ENCODE results near the gene ASB2.

The ASB2 gene

DNA sequence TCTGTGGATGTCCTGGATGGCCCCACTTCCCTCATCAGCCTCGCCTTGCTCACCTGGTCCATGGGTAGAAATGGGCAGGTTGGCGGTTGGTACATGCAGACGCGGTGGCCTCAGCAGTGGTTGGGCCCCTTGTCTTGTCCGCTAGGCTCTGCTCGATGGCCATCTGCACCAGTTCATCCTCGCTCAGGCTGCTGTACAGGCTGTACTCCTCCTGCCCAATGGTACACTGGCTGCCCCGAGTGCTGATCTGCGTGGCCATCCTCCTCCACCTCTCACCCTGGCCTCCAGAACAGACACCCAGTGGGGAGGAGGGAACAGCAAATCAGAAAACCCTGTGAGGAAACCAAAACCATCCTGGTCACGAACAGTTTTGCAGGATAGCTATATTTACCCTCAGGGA lies 12.1 kb downstream of the ASB2 start:
- no peak overlapping the region for H3K27ac ChIP-seq (ENCODE audit: insufficient read depth, low read depth, low read length, poor library complexity, severe bottlenecking)
- no peaks in the 10 kb centered on the region for H3K27me3 ChIP-seq (ENCODE audit: control insufficient read depth, insufficient read depth, low read length, poor library complexity, severe bottlenecking)
- WGBS, 2 experiments = 94 to 95% methylated on average over 10 of the region's 10 CpGs
- H3K4me3 ChIP-seq (ENCODE audit: insufficient read depth, low read depth, low read length) = no peak overlapping the region
- H3K36me3 ChIP-seq (ENCODE audit: control insufficient read depth, insufficient read depth, low read length) = no peaks in the 10 kb centered on the region
- no peaks in the 10 kb centered on the region for H3K9me3 ChIP-seq (ENCODE audit: control insufficient read depth, low read length)
- no peaks in the 10 kb centered on the region for H3K4me1 ChIP-seq (ENCODE audit: control insufficient read depth, insufficient read depth, low read length)

DNA sequence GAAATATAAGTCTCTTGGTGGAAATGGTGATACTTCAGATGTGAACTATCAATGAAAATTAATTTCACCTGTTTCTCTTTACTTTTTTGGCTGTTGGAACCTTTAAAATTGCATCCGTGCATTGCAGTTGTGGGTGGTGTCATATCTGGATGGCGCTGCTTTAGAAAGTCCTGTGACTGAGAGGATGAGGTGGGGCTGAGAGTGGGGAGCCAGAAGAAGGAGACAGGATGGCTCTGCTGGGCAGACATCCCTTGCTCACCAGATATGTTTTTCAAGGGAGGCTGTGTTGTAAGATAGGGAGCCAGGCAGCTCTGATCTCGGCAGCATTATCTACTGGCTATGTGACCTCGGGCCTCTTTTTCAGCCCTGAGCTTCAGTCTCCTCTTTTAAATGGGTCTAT lies 12.7 kb downstream of the ASB2 start:
- Histone ChIP-seq H3K4me3 (ENCODE audit: insufficient read depth, low read depth, low read length) (no peak overlapping the region), H3K4me1 (ENCODE audit: control insufficient read depth, insufficient read depth, low read length) (no peaks in the 10 kb centered on the region), H3K27ac (ENCODE audit: insufficient read depth, low read depth, low read length, poor library complexity, severe bottlenecking) (no peak overlapping the region), H3K36me3 (ENCODE audit: control insufficient read depth, insufficient read depth, low read length) (no peaks in the 10 kb centered on the region), H3K9me3 (ENCODE audit: control insufficient read depth, low read length) (no peaks in the 10 kb centered on the region), H3K27me3 (ENCODE audit: control insufficient read depth, insufficient read depth, low read length, poor library complexity, severe bottlenecking) (no peaks in the 10 kb centered on the region)
- WGBS, 2 experiments = 94 to 95% methylated on average over 4 of the region's 4 CpGs

DNA sequence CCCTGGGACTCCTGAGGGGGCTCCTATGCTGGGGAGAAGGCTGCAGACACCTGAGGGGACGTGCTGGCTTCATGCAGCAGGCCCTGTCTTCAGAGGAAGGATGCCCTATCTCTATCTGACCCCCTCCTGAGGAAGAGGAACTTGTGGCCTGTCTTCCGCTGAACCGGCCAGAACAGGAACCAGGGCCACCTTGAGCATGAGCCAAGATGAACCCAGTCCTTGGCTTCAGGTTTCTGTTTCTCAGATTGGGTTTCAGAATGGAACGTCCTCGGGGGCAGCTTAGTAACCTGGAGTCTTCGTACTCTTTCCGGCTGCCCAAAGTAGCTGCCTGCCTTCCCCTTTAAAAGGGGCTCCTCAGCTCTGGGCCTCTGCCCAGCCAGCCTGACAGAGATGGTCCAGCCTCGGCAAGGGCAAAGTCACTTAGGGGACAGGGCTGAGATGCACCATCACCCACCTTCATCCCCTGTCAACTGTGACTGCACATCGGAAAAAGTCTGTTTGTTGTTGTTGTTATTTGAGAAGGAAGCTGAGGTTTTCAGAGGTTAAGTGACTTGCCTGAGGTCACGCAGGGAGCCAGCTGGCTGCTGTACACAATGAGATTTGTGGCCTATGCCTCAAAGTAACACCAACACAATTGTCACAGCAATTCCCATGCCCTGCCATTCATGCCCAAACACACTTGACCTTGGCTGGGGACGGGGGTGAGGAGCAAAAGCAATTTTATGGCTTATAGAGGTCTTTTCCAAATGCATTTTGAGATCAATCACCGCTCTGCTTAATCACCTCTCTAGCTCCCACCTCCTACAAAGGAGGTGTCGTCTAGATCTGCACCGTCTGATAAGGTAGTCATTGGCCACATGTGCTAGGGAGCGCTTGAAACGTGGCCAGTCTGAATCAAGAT lies 13.4 kb downstream of the ASB2 start:
- no peak overlapping the region for H3K4me3 ChIP-seq (ENCODE audit: insufficient read depth, low read depth, low read length)
- no peaks in the 10 kb centered on the region for H3K27me3 ChIP-seq (ENCODE audit: control insufficient read depth, insufficient read depth, low read length, poor library complexity, severe bottlenecking)
- WGBS, 2 experiments = 87% methylated on average over 16 of the region's 16 CpGs
- no peak overlapping the region for H3K27ac ChIP-seq (ENCODE audit: insufficient read depth, low read depth, low read length, poor library complexity, severe bottlenecking)
- no peaks in the 10 kb centered on the region for H3K9me3 ChIP-seq (ENCODE audit: control insufficient read depth, low read length)
- no peaks in the 10 kb centered on the region for H3K4me1 ChIP-seq (ENCODE audit: control insufficient read depth, insufficient read depth, low read length)
- H3K36me3 ChIP-seq (ENCODE audit: control insufficient read depth, insufficient read depth, low read length) = no peaks in the 10 kb centered on the region

DNA sequence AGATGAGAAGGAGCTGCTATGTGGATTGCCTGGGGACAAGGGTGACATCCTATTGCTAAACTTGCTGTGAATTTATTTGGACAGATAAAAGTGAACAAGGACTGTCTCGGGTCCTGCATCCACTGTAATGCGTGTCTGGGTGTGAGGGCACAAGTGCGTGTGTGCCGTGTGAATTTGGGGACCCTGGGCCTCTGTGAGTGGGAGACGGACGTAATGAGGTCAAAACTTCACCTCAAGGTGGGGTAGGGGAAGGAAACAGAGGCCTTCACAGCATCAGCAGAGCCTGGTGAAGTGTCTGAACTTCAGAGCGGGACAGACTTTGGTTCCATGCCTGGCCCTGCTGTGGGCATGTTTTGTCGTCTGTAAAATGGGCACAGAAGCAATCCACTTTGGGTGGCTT lies 14.8 kb downstream of the ASB2 start:
- WGBS, 2 experiments = 95 to 96% methylated on average over 8 of the region's 8 CpGs
- Histone ChIP-seq H3K27me3 (ENCODE audit: control insufficient read depth, insufficient read depth, low read length, poor library complexity, severe bottlenecking) (no peaks in the 10 kb centered on the region), H3K4me3 (ENCODE audit: insufficient read depth, low read depth, low read length) (no peak overlapping the region), H3K27ac (ENCODE audit: insufficient read depth, low read depth, low read length, poor library complexity, severe bottlenecking) (no peak overlapping the region), H3K4me1 (ENCODE audit: control insufficient read depth, insufficient read depth, low read length) (no peaks in the 10 kb centered on the region), H3K9me3 (ENCODE audit: control insufficient read depth, low read length) (no peaks in the 10 kb centered on the region), H3K36me3 (ENCODE audit: control insufficient read depth, insufficient read depth, low read length) (no peaks in the 10 kb centered on the region)

DNA sequence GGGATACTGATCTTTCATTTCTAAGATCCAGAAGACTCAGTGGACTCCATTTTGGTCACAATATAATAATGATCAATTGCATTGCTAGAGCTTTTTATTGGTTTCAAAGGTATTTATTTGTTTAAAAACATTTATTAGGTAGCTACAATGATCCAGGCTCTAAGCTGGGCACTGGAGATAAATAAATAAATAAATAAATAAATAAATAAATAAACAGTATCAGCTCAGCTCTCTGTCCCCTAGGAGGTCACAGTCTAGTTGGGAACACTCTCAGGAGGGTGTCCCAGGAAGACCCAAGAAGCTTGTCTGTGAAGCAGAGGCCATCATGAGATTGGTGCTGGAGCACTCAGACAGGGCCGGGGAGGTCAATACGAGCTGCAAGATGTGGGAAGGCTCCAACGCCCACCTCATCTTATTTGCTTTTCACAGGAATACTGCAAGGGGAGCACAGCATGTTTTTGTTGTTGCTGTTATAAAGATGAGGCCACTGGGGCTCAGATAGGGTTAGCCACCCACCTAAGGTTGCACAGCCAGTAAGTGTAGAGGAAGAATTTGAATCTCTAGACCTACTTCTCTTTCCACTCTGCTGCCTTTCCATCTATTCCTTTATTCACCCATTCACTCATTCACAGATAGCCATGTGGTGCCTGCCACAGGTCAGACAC lies 15.5 kb downstream of the ASB2 start:
- H3K9me3 ChIP-seq (ENCODE audit: control insufficient read depth, low read length) = no peaks in the 10 kb centered on the region
- no peaks in the 10 kb centered on the region for H3K27me3 ChIP-seq (ENCODE audit: control insufficient read depth, insufficient read depth, low read length, poor library complexity, severe bottlenecking)
- H3K36me3 ChIP-seq (ENCODE audit: control insufficient read depth, insufficient read depth, low read length) = no peaks in the 10 kb centered on the region
- 88 to 91% methylated on average over 3 of the region's 3 CpGs for WGBS, 2 experiments
- no peak overlapping the region for H3K4me3 ChIP-seq (ENCODE audit: insufficient read depth, low read depth, low read length)
- no peak overlapping the region for H3K27ac ChIP-seq (ENCODE audit: insufficient read depth, low read depth, low read length, poor library complexity, severe bottlenecking)
- H3K4me1 ChIP-seq (ENCODE audit: control insufficient read depth, insufficient read depth, low read length) = no peaks in the 10 kb centered on the region

DNA sequence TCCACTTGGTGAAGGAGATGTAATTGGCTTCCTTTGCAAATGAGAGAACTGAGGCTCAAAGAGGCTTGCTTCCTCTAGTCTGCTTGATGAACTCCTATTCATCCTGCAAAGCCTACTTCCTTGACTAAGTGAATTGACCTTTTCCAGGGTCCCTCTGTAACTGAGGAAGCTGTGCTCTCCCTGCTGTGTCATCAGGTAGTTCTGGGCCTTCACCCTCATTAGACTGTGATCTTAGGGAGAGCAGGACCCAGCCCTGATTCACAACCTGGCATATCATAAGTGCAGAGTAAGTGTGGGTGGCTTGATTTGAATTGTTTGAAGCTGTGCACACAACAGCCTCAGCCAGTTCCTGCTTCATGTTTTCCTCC lies 16.3 kb downstream of the ASB2 start:
- no peaks in the 10 kb centered on the region for H3K27me3 ChIP-seq (ENCODE audit: control insufficient read depth, insufficient read depth, low read length, poor library complexity, severe bottlenecking)
- H3K4me3 ChIP-seq (ENCODE audit: insufficient read depth, low read depth, low read length) = no peak overlapping the region
- H3K36me3 ChIP-seq (ENCODE audit: control insufficient read depth, insufficient read depth, low read length) = no peaks in the 10 kb centered on the region
- H3K27ac ChIP-seq (ENCODE audit: insufficient read depth, low read depth, low read length, poor library complexity, severe bottlenecking) = no peak overlapping the region
- H3K9me3 ChIP-seq (ENCODE audit: control insufficient read depth, low read length) = no peaks in the 10 kb centered on the region
- H3K4me1 ChIP-seq (ENCODE audit: control insufficient read depth, insufficient read depth, low read length) = peaks cover 3% of the 10 kb centered on the region

DNA sequence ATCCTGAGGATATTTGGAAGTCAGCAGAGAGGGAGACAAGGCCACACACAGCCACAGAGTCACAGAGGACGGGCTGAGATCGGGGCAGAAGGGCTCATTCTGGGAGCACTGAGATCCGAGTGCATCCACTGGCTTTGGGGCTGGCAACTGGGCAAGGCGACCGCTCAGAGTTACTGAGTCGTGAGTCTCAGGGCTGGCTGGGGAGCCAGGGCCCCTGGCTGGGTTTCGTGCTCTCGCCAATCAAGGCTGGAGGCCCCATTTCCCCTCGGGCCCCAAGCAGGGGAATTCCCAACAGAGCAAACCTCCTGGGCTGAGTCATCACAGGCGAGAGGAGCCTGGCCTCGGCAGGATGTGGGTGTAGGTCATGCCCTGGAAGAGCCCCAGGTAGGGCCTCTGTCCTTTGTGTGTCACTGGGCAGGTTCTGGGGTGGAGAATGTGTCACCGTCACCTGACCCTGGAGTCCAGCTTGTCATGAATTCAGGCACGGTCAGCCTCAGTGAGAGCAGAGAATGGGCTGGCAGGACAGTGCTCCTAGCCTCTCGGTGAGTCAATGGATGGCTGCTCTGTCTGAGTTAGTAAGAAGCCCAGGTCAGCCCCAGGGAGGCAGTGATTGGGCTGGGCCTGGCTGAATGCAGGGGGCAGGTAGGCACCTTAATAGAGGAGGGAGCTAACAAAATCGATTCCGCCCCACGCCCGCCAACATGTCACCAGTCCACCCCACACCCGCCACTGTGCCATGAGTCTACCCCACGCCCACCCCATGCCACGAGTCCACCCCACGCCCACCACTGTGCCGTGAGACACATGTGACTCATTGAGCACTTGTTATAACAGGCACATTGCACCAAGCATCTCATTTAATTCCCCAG lies 16.9 kb downstream of the ASB2 start:
- 73 to 77% methylated on average over 23 of the region's 23 CpGs for WGBS, 2 experiments
- no peaks in the 10 kb centered on the region for H3K27me3 ChIP-seq (ENCODE audit: control insufficient read depth, insufficient read depth, low read length, poor library complexity, severe bottlenecking)
- no peak overlapping the region for H3K27ac ChIP-seq (ENCODE audit: insufficient read depth, low read depth, low read length, poor library complexity, severe bottlenecking)

DNA sequence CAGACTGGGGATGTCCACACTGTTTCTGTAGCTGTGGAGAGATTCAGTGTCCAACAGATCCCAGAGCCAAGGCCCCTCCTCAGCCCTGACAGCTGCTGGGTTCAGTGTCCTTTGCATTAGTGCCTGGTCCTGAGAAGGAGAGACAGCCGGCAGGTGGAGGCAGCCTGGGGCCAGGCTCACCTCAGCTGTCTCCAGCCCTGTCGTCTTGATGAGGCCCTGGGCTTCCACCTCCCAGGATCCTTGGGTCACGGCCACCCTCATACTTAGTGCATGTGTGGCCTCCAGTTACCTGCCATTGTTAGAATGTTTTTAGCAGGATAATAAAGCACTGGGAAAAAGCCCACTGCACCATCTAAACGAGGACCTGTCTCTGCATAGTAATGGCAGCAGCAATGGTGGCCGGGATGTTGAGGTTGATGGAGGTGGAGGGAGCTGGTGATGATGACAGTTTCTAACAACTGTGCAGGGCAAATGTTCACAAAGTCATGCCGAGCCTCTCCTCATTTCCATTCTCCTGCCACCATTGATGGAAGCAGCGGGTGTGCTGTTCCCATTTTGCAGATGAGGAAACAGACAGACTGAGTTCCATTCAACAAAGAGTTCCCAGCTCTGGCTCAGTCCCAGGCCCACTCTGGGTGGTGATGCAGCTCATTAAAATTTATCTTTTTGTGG lies 17.7 kb downstream of the ASB2 start:
- Histone ChIP-seq H3K4me3 (ENCODE audit: insufficient read depth, low read depth, low read length) (no peak overlapping the region), H3K4me1 (ENCODE audit: control insufficient read depth, insufficient read depth, low read length) (peaks cover 10% of the 10 kb centered on the region), H3K27me3 (ENCODE audit: control insufficient read depth, insufficient read depth, low read length, poor library complexity, severe bottlenecking) (no peaks in the 10 kb centered on the region), H3K27ac (ENCODE audit: insufficient read depth, low read depth, low read length, poor library complexity, severe bottlenecking) (no peak overlapping the region), H3K36me3 (ENCODE audit: control insufficient read depth, insufficient read depth, low read length) (no peaks in the 10 kb centered on the region), H3K9me3 (ENCODE audit: control insufficient read depth, low read length) (no peaks in the 10 kb centered on the region)
- WGBS, 2 experiments = 90 to 96% methylated on average over 7 of the region's 7 CpGs

More for the DNA sequence above, 16.9 kb downstream of the ASB2 start:
- Histone ChIP-seq H3K4me3 (ENCODE audit: insufficient read depth, low read depth, low read length) (no peak overlapping the region), H3K4me1 (ENCODE audit: control insufficient read depth, insufficient read depth, low read length) (peaks cover 3% of the 10 kb centered on the region), H3K9me3 (ENCODE audit: control insufficient read depth, low read length) (no peaks in the 10 kb centered on the region), H3K36me3 (ENCODE audit: control insufficient read depth, insufficient read depth, low read length) (no peaks in the 10 kb centered on the region)

DNA sequence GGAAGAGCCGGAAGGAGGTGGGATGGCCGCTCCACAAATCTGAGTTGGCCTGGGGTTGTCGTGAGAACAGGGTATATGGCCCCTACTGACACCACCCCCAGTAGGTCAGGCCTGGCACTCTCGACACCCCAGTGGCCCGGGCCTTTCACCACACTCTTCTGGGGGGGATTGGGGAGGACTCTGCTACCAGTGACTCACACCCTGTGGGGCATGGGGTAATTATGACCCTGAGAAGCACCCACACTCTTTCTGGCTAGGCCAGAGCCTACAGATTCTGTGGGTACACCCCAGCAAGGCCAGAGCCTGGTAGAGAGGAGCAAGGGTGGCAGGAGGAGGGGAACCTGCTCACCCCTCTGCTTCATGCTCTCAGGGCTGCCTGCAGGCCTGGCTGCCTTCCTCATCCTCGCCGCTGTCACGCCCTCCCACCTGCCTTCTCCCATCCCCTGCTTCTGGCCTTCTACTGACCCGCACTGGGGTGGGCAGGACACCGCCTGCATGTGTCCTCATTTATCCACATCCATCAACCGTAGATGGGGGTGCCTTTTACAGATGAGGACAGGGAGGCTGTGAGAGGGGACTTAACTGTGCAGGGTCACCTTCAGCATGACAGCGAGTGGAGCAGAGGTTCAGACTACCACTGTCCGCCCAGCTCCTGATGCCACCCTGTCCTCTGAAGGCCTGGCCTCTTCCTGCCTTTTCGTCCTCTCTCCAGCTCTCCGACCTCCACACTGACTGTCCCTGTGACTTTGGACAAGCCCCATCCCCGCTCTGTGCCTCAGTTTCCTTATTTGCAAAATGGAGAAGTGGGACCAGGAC lies 18.4 kb downstream of the ASB2 start:
- WGBS, 2 experiments = 94 to 95% methylated on average over 16 of the region's 16 CpGs
- Histone ChIP-seq H3K9me3 (ENCODE audit: control insufficient read depth, low read length) (no peaks in the 10 kb centered on the region), H3K4me3 (ENCODE audit: insufficient read depth, low read depth, low read length) (no peak overlapping the region), H3K27me3 (ENCODE audit: control insufficient read depth, insufficient read depth, low read length, poor library complexity, severe bottlenecking) (no peaks in the 10 kb centered on the region), H3K36me3 (ENCODE audit: control insufficient read depth, insufficient read depth, low read length) (no peaks in the 10 kb centered on the region), H3K4me1 (ENCODE audit: control insufficient read depth, insufficient read depth, low read length) (peaks cover 10% of the 10 kb centered on the region), H3K27ac (ENCODE audit: insufficient read depth, low read depth, low read length, poor library complexity, severe bottlenecking) (no peak overlapping the region)

Measured in ectodermal cell (in vitro differentiated cells).